ENCODE measurements around the gene HIP1. TPM values are rescaled to one million over a fixed set of nuclear protein-coding genes. Genes with fewer than 3 reads are reported as not detected.

Gene HIP1
- total and polyA plus RNA-seq, 2 of the 4 experiments (the other 2 are of a cell fraction), result 6.8 to 10.0 TPM

GRCh38 chr7:75757860-75758259 is 19.1 kb upstream of the HIP1 start:
- Histone ChIP-seq H3K14ac (replicated peaks; ENCODE audit: low read depth, low read length) (no peak overlapping the region), H4K5ac (ENCODE audit: low read depth, low read length) (no peak overlapping the region), H2BK15ac (ENCODE audit: low read depth, low read length) (no peak overlapping the region), H3K56ac (ENCODE audit: extremely low read depth, insufficient read depth, low read length) (no peak overlapping the region), H3K9ac (ENCODE audit: low read depth, low read length) (no peak overlapping the region), H2AK5ac (ENCODE audit: low read depth, low read length) (no peak overlapping the region), H4K8ac (ENCODE audit: low read depth in 2 of 2, low read length in 2 of 2) (no peak overlapping the region), H2BK20ac (ENCODE audit: low read depth, low read length) (no peak overlapping the region), H3K4ac (ENCODE audit: low read depth, low read length) (no peak overlapping the region), H3K27ac (ENCODE audit: insufficient read depth, low read length) (no peak overlapping the region), H2AFZ (replicated peaks; ENCODE audit: low read length, poor library complexity) (no peak overlapping the region), H3K4me1 (ENCODE audit: control insufficient read depth, insufficient read depth, low read length) (peaks cover 3% of the 10 kb centered on the region), H2AK9ac (replicated peaks; ENCODE audit: low read depth, low read length, poor library complexity) (no peak overlapping the region), H3K4me3 (ENCODE audit: insufficient read depth, low read depth, low read length) (no peak overlapping the region), H3K9me3 (ENCODE audit: control insufficient read depth, insufficient read depth, low read length) (no peaks in the 10 kb centered on the region), H4K20me1 (ENCODE audit: insufficient read depth, low read length) (no peaks in the 10 kb centered on the region), H2BK5ac (ENCODE audit: low read depth, low read length, poor library complexity, severe bottlenecking) (no peak overlapping the region), H3K36me3 (ENCODE audit: control insufficient read depth, insufficient read depth, low read length) (no peaks in the 10 kb centered on the region), H3K9me1 (ENCODE audit: insufficient read depth, low read length) (no peaks in the 10 kb centered on the region), H3K4me2 (ENCODE audit: low read depth, low read length) (no peak overlapping the region), H3K27me3 (ENCODE audit: control insufficient read depth, insufficient read depth, low read length) (no peaks in the 10 kb centered on the region), H3K23ac (ENCODE audit: low read depth, low read length) (no peak overlapping the region), H4K91ac (ENCODE audit: insufficient read depth, low read depth, low read length) (no peak overlapping the region), H3K18ac (ENCODE audit: low read depth, low read length) (no peak overlapping the region), H2BK120ac (ENCODE audit: low read depth, low read length) (no peak overlapping the region), H3K79me1 (ENCODE audit: low read depth in 1 of 2, low read length in 2 of 2) (no peaks in the 10 kb centered on the region)
- DNase-seq, result no peak
- POLR2A ChIA-PET (ENCODE audit: unreplicated experiment), result no interaction called here
- no TSS peak for BruUV-seq (replicated peaks)
- ATAC-seq (ENCODE audit: low read depth), result no peak
- dilution Hi-C loops (cut with HindIII; ENCODE audit: low sequenced_read_pairs, unreplicated experiment), result no loop called here
- in situ Hi-C loops (cut with MboI; ENCODE audit: low sequenced_read_pairs), result loop anchor here (10.0 kb wide), 1 partner anchor 223 kb away; no protein-coding TSS in a partner anchor
- CTCF ChIA-PET, result no interaction called here
- TF ChIP-seq, protein P1, sequence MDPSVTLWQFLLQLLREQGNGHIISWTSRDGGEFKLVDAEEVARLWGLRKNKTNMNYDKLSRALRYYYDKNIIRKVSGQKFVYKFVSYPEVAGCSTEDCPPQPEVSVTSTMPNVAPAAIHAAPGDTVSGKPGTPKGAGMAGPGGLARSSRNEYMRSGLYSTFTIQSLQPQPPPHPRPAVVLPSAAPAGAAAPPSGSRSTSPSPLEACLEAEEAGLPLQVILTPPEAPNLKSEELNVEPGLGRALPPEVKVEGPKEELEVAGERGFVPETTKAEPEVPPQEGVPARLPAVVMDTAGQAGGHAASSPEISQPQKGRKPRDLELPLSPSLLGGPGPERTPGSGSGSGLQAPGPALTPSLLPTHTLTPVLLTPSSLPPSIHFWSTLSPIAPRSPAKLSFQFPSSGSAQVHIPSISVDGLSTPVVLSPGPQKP (IDR thresholded peaks at IDR 0.05; ENCODE audit: borderline replicate concordance, low read depth, low read length), result no peak
- TF ChIP-seq RAD21 (IDR thresholded peaks at IDR 0.05; ENCODE audit: low read length) (no peak), MAFK (IDR thresholded peaks at IDR 0.05; ENCODE audit: low read depth, low read length) (no peak), BHLHE40 (IDR thresholded peaks at IDR 0.05; ENCODE audit: low read depth, low read length) (no peak)
- intact Hi-C loops (cut with micrococcal nuclease), result no loop called here
- WGBS, 2 experiments (ENCODE audit: extremely low coverage in 2 of 2, insufficient read length in 1 of 2), result no CpG with 5 or more reads among the region's 7 CpGs
